HG03457 (cell line): ENCODE data around the gene ZNF276.
"Not testable (repeated sequence)": the region's sequence is repeated elsewhere in the genome, so short reads cannot be mapped to it uniquely, and the experiment has no call there.

Experiments used
- ATAC-seq: cut with Tn5 transposase; IDR thresholded peaks from one replicate; pipeline ENCODE4 v1.9.1; 2021; ENCODE audit warnings: moderate number of reproducible peaks; ENCODE audit not compliant: unreplicated experiment

Gene ZNF276

GRCh38 chr16:89736554-89736953 is 15.2 kb downstream of the ZNF276 start:
- ATAC-seq, result no peak

- ATAC-seq, result no peak
Measured at GRCh38 chr16:89737341-89738071, 16.2 kb downstream of the ZNF276 start.

GRCh38 chr16:89738072-89738377 is 16.7 kb downstream of the ZNF276 start:
- ATAC-seq, result no peak

- no peak for ATAC-seq
Measured at GRCh38 chr16:89738538-89739317, 17.4 kb downstream of the ZNF276 start.

GRCh38 chr16:89739383-89739782 is 18.0 kb downstream of the ZNF276 start:
- ATAC-seq, result no peak

GRCh38 chr16:89741342-89742014 is 20.1 kb downstream of the ZNF276 start:
- no peak for ATAC-seq

GRCh38 chr16:89742948-89743347 is 21.6 kb downstream of the ZNF276 start:
- no peak for ATAC-seq

- ATAC-seq, result no peak
Measured at GRCh38 chr16:89744813-89745212, 23.5 kb downstream of the ZNF276 start.

- no peak for ATAC-seq
Measured at GRCh38 chr16:89746043-89746442, 24.7 kb downstream of the ZNF276 start.

GRCh38 chr16:89748076-89748475 is 26.7 kb downstream of the ZNF276 start:
- no peak for ATAC-seq

GRCh38 chr16:89748921-89749320 is 27.6 kb downstream of the ZNF276 start:
- ATAC-seq, result no peak

GRCh38 chr16:89749637-89750036 is 28.3 kb downstream of the ZNF276 start:
- no peak for ATAC-seq

- no peak for ATAC-seq
Measured at GRCh38 chr16:89759746-89760340, 38.5 kb downstream of the ZNF276 start.

- no peak for ATAC-seq
Measured at GRCh38 chr16:89761304-89761922, 40.1 kb downstream of the ZNF276 start.

GRCh38 chr16:89764711-89765201 is 43.4 kb downstream of the ZNF276 start:
- peak; percentile 66 for ATAC-seq

- ATAC-seq, result peak; percentile 8
Measured at GRCh38 chr16:89765292-89765830, 44.0 kb downstream of the ZNF276 start.

GRCh38 chr16:89770367-89770766 is 49.0 kb downstream of the ZNF276 start:
- no peak for ATAC-seq

- no peak for ATAC-seq
Measured at GRCh38 chr16:89775223-89775622, 53.9 kb downstream of the ZNF276 start.

GRCh38 chr16:89778211-89778610 is 56.9 kb downstream of the ZNF276 start:
- ATAC-seq, result not testable (repeated sequence)

- no peak for ATAC-seq
Measured at GRCh38 chr16:89779231-89779908, 58.0 kb downstream of the ZNF276 start.
